GM23338 (cell line): Measurements from ENCODE around the gene SAMD4A. TPM values are rescaled to one million over a fixed set of nuclear protein-coding genes. Genes with fewer than 3 reads are reported as not detected.

Source experiments
- ATAC-seq: fragments of 200-7000 bp; cut with Tn5 transposase; 3 replicates; pipeline ENCODE4 v1.9.1; 2020
- DNase-seq: peaks from one replicate; pipeline ENCODE4 v3.0.0-alpha.2; 2015; ENCODE audit warnings: low spot score
- H2AFZ ChIP-seq: fragments of 200-600 bp; sonication (generic); 2 replicates; pipeline ENCODE4 v1.8.0; 2016; ENCODE audit warnings: antibody characterized with exemption, mild to moderate bottlenecking, moderate library complexity
- H3F3A ChIP-seq: fragments of 200-600 bp; sonication (generic); replicated peaks from 2 replicates; pipeline ENCODE4 v1.8.0; 2017; ENCODE audit warnings: antibody characterized with exemption, mixed run types, low read depth
- H3K27ac ChIP-seq: fragments of 200-600 bp; sonication (generic); 2 replicates; pipeline ENCODE4 v1.6.1; 2016; ENCODE audit warnings: low read depth
- H3K27me3 ChIP-seq: fragments of 200-600 bp; sonication (generic); 2 replicates; pipeline ENCODE4 v1.8.0; 2016; ENCODE audit warnings: mild to moderate bottlenecking, mixed run types, moderate library complexity; ENCODE audit not compliant: insufficient read depth
- H3K36me3 ChIP-seq: fragments of 200-600 bp; sonication (generic); 2 replicates; pipeline ENCODE4 v1.8.0; 2016; ENCODE audit warnings: mild to moderate bottlenecking; ENCODE audit not compliant: insufficient read depth
- H3K4me1 ChIP-seq: fragments of 200-600 bp; sonication (generic); 2 replicates; pipeline ENCODE4 v1.8.0; 2016; ENCODE audit warnings: mild to moderate bottlenecking, moderate library complexity; ENCODE audit not compliant: insufficient read depth
- H3K4me2 ChIP-seq: fragments of 200-600 bp; sonication (generic); 2 replicates; pipeline ENCODE4 v1.7.1; 2017; ENCODE audit warnings: mixed run types
- H3K4me3 ChIP-seq: fragments of 200-600 bp; sonication (generic); 2 replicates; pipeline ENCODE4 v1.6.1; 2016; ENCODE audit warnings: mixed run types
- H3K79me2 ChIP-seq: fragments of 200-600 bp; sonication (generic); replicated peaks from 2 replicates; pipeline ENCODE4 v1.8.0; 2017; ENCODE audit warnings: mild to moderate bottlenecking; ENCODE audit not compliant: insufficient read depth
- H3K9me2 ChIP-seq: fragments of 200-600 bp; sonication (generic); 2 replicates; pipeline ENCODE4 v1.8.0; 2017; ENCODE audit not compliant: insufficient read depth
- H4K20me1 ChIP-seq: fragments of 200-600 bp; sonication (generic); replicated peaks from 2 replicates; pipeline ENCODE4 v1.8.0; 2017; ENCODE audit warnings: mild to moderate bottlenecking; ENCODE audit not compliant: insufficient read depth
- H3K27ac Mint-ChIP-seq: 2 replicates; pipeline ENCODE4 v1.8.0; 2020; ENCODE audit warnings: inconsistent platforms, mild to moderate bottlenecking, moderate library complexity, mixed read lengths
- H3K27me3 Mint-ChIP-seq: 3 replicates; pipeline ENCODE4 v1.8.0; 2022; ENCODE audit warnings: low read depth, mild to moderate bottlenecking, moderate library complexity, mixed read lengths, inconsistent platforms; ENCODE audit not compliant: insufficient read depth, poor library complexity
- H3K36me3 Mint-ChIP-seq: 3 replicates; pipeline ENCODE4 v1.8.0; 2021; ENCODE audit warnings: low read depth, mild to moderate bottlenecking, inconsistent platforms, moderate library complexity, mixed read lengths
- H3K4me1 Mint-ChIP-seq: 3 replicates; pipeline ENCODE4 v1.8.0; 2020; ENCODE audit warnings: mild to moderate bottlenecking, inconsistent platforms, mixed read lengths
- H3K4me3 Mint-ChIP-seq: 3 replicates; pipeline ENCODE4 v1.8.0; 2021; ENCODE audit warnings: moderate library complexity, mild to moderate bottlenecking, inconsistent platforms, mixed read lengths
- H3K9me3 Mint-ChIP-seq: 3 replicates; pipeline ENCODE4 v1.8.0; 2020; ENCODE audit warnings: moderate library complexity, mild to moderate bottlenecking, inconsistent platforms, mixed read lengths
- CREB1 ChIP-seq: fragments of 250-450 bp; sonication (Bioruptor Pico); IDR thresholded peaks from 2 replicates; pipeline ENCODE4 v1.5.0; 2020; ENCODE audit warnings: low read depth, mild to moderate bottlenecking, moderate library complexity
- CTCF ChIP-seq, 2 experiments: fragments of 200-600 bp in 1 of 2; sonication (generic) in 1 of 2; conservative IDR thresholded peaks; 2 replicates each; pipeline versions ENCODE4 v1.5.1 to v1.6.1; 2016 to 2017; ENCODE audit warnings: antibody characterized with exemption in 2 of 2, low read depth in 2 of 2, mild to moderate bottlenecking in 2 of 2, moderate library complexity in 1 of 2
- ETS1 ChIP-seq: IDR thresholded peaks from 2 replicates; pipeline ENCODE4 v1.6.1; 2016; ENCODE audit warnings: antibody characterized with exemption
- EZH2 ChIP-seq: fragments of 200-600 bp; sonication (generic); IDR thresholded peaks from one replicate; pipeline ENCODE4 v1.8.0; 2017; ENCODE audit warnings: antibody characterized with exemption, mild to moderate bottlenecking, low read depth; ENCODE audit not compliant: unreplicated experiment
- EZH2phosphoT487 ChIP-seq: fragments of 200-600 bp; sonication (generic); IDR thresholded peaks from one replicate; pipeline ENCODE4 v1.8.1; 2018; ENCODE audit warnings: antibody characterized with exemption; ENCODE audit not compliant: unreplicated experiment
- JUNB ChIP-seq: IDR thresholded peaks from one replicate; pipeline ENCODE4 v1.6.1; 2016; ENCODE audit warnings: antibody characterized with exemption; ENCODE audit not compliant: unreplicated experiment
- NANOG ChIP-seq: IDR thresholded peaks from 2 replicates; pipeline ENCODE4 v1.6.1; 2016; ENCODE audit warnings: antibody characterized with exemption, borderline replicate concordance
- POLR2AphosphoS5 ChIP-seq: IDR thresholded peaks from 2 replicates; pipeline ENCODE4 v1.6.1; 2016; ENCODE audit warnings: antibody characterized with exemption, low read depth
- REST ChIP-seq: IDR thresholded peaks from one replicate; pipeline ENCODE4 v1.6.1; 2018; ENCODE audit warnings: antibody characterized with exemption; ENCODE audit not compliant: unreplicated experiment
- STAT1 ChIP-seq: IDR thresholded peaks from one replicate; pipeline ENCODE4 v1.6.1; 2016; ENCODE audit warnings: antibody characterized with exemption; ENCODE audit not compliant: unreplicated experiment
- ZNF114 ChIP-seq: fragments of 250-450 bp; sonication (Bioruptor Pico); IDR thresholded peaks from 2 replicates; pipeline ENCODE4 v1.5.0; 2020; ENCODE audit warnings: mild to moderate bottlenecking, moderate library complexity
- ZNF331 ChIP-seq: fragments of 250-450 bp; sonication (Bioruptor Pico); IDR thresholded peaks from 2 replicates; pipeline ENCODE4 v1.5.0; 2020; ENCODE audit warnings: low read depth, mild to moderate bottlenecking, moderate library complexity
- ZNF462 ChIP-seq: fragments of 250-450 bp; sonication (Bioruptor Pico); IDR thresholded peaks from 2 replicates; pipeline ENCODE4 v1.5.0; 2020; ENCODE audit warnings: mild to moderate bottlenecking, moderate library complexity
- polyA plus RNA-seq: library from polyadenylated mRNA; unstranded; fragments of >200 nt; fragmentation: Nextera tagmentation; extraction: Ambion mirVana; gene quantifications from 2 replicates; pipeline ENCODE4 v1.2.1, GENCODE V29; 2016
- total RNA-seq: library from RNA; depleted of rRNA; stranded (reverse); fragments of >200 nt; shearing (Covaris generic); gene quantifications from 2 replicates; pipeline ENCODE4 v1.2.3, GENCODE V29; 2014

The SAMD4A gene
- total and polyA plus RNA-seq, 2 experiments from 2014 or later = 1.6 to 6.9 TPM

GRCh38 chr14:54769951-54770863, 203.3 kb downstream of the SAMD4A start:
- no peak for TF ChIP-seq EZH2phosphoT487
- no peak for TF ChIP-seq ZNF331 (CRISPR knock-in tag)
- no peak for TF ChIP-seq CTCF (conservative IDR thresholded peaks at IDR 0.05; ENCODE audit: low read depth in 2 of 2)
- TF ChIP-seq STAT1 = no peak
- TF ChIP-seq NANOG = no peak
- no peak for TF ChIP-seq POLR2AphosphoS5
- TF ChIP-seq CREB1 (CRISPR knock-in tag) = no peak
- TF ChIP-seq ZNF114 (CRISPR knock-in tag) = no peak
- no peak for TF ChIP-seq ETS1
- no peak for TF ChIP-seq JUNB
- TF ChIP-seq ZNF462 (CRISPR knock-in tag) = no peak
- no peak for TF ChIP-seq EZH2
- TF ChIP-seq REST = no peak
- Mint-ChIP-seq H3K9me3 (no peaks in the 10 kb centered on the region; the same call in 1 of the 3 replicates), H3K27ac (no peak overlapping the region), H3K36me3 (no peaks in the 10 kb centered on the region), H3K4me3 (no peak overlapping the region), H3K4me1 (peaks cover 20% of the 10 kb centered on the region), H3K27me3 (peaks cover 19% of the 10 kb centered on the region)
- H3K79me2 ChIP-seq = no peaks in the 10 kb centered on the region
- H4K20me1 ChIP-seq = no peaks in the 10 kb centered on the region
- H3K27me3 ChIP-seq = no peaks in the 10 kb centered on the region
- DNase-seq (no peak), ATAC-seq (no peak)
- H3F3A ChIP-seq = no peaks in the 10 kb centered on the region
- H2AFZ ChIP-seq = no peak overlapping the region
- no peak overlapping the region for H3K4me2 ChIP-seq
- H3K36me3 ChIP-seq = no peaks in the 10 kb centered on the region
- peaks cover 7% of the 10 kb centered on the region for H3K4me1 ChIP-seq
- H3K9me2 ChIP-seq = no peaks in the 10 kb centered on the region
- H3K27ac ChIP-seq = no peak overlapping the region
- H3K4me3 ChIP-seq = no peak overlapping the region
